ENCODE data around the gene ANKHD1.

Gene ANKHD1

GRCh38 chr5:140401362-140402257 lies at the start of gene ANKHD1:
ANKHD1 (plus strand) TSS chr5:140401833; CDS start chr5:140401968, 135 bp downstream.
- H3K27ac ChIP-seq = peak within 1 kb of the TSS; percentile 96
- no peak for TF ChIP-seq CTCF (conservative IDR thresholded peaks at IDR 0.05)
- peak; percentile 72; the same call in 1 of the 2 replicates for TF ChIP-seq ZFX (IDR thresholded peaks at IDR 0.05)

GRCh38 chr5:140355546-140355945 lies 46.1 kb upstream of the ANKHD1 start:
- no peak overlapping the region for H3K27ac ChIP-seq
- TF ChIP-seq CTCF (conservative IDR thresholded peaks at IDR 0.05) = no peak
- TF ChIP-seq ZFX (IDR thresholded peaks at IDR 0.05) = no peak

GRCh38 chr5:140356853-140357725 lies 44.5 kb upstream of the ANKHD1 start:
- no peak for TF ChIP-seq CTCF (conservative IDR thresholded peaks at IDR 0.05)
- no peak for TF ChIP-seq ZFX (IDR thresholded peaks at IDR 0.05)
- no peak overlapping the region for H3K27ac ChIP-seq

GRCh38 chr5:140357726-140358093 lies 43.9 kb upstream of the ANKHD1 start:
- peak; percentile 96 for TF ChIP-seq CTCF (conservative IDR thresholded peaks at IDR 0.05)
- TF ChIP-seq ZFX (IDR thresholded peaks at IDR 0.05) = no peak
- no peak overlapping the region for H3K27ac ChIP-seq

- TF ChIP-seq ZFX (IDR thresholded peaks at IDR 0.05) (no peak), CTCF (conservative IDR thresholded peaks at IDR 0.05) (peak; percentile 60)
- no peak overlapping the region for H3K27ac ChIP-seq
These were observed 42.8 kb upstream of the ANKHD1 start for GRCh38 chr5:140358738-140359310.

- TF ChIP-seq ZFX (IDR thresholded peaks at IDR 0.05) (no peak), CTCF (conservative IDR thresholded peaks at IDR 0.05) (no peak)
These were observed 41.5 kb upstream of the ANKHD1 start, which contains the start of gene SLC4A9 for GRCh38 chr5:140360101-140360500. SLC4A9 (plus strand) TSS chr5:140360194; CDS start chr5:140360237, 43 bp downstream.

More at GRCh38 chr5:140360101-140360500, 41.5 kb upstream of the ANKHD1 start, which contains the start of gene SLC4A9:
- no peak within 1 kb of the TSS for H3K27ac ChIP-seq
